OCI-LY1 (cell line): ENCODE results near the gene WNK2.

Experiments
- EZH2 ChIP-seq: fragments of 200-600 bp; sonication (generic), shearing (Covaris generic); IDR thresholded peaks from 2 replicates; pipeline ENCODE4 v1.8.0; 2017; ENCODE audit warnings: borderline replicate concordance, mixed run types, mild to moderate bottlenecking, antibody characterized with exemption, low read length, moderate library complexity, mixed read lengths
- TF ChIP-seq, protein P1 (sequence below): fragments of 200-600 bp; sonication (generic), shearing (Covaris generic); IDR thresholded peaks from 2 replicates; pipeline ENCODE4 v1.5.1; 2017; ENCODE audit warnings: mild to moderate bottlenecking, antibody characterized with exemption, low read length, moderate library complexity, mixed read lengths

- TF ChIP-seq, protein P1, sequence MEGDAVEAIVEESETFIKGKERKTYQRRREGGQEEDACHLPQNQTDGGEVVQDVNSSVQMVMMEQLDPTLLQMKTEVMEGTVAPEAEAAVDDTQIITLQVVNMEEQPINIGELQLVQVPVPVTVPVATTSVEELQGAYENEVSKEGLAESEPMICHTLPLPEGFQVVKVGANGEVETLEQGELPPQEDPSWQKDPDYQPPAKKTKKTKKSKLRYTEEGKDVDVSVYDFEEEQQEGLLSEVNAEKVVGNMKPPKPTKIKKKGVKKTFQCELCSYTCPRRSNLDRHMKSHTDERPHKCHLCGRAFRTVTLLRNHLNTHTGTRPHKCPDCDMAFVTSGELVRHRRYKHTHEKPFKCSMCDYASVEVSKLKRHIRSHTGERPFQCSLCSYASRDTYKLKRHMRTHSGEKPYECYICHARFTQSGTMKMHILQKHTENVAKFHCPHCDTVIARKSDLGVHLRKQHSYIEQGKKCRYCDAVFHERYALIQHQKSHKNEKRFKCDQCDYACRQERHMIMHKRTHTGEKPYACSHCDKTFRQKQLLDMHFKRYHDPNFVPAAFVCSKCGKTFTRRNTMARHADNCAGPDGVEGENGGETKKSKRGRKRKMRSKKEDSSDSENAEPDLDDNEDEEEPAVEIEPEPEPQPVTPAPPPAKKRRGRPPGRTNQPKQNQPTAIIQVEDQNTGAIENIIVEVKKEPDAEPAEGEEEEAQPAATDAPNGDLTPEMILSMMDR, result no peak
- no peak for TF ChIP-seq EZH2
Measured at GRCh38 chr9:93233033-93233432, 49.1 kb downstream of the WNK2 start.
